Embryonic facial prominence (tissue), 1 donor: ENCODE data around the gene BAIAP2.

Source experiments
- DNase-seq: peaks from one replicate; pipeline ENCODE4 v3.0.0-alpha.2; 2016; ENCODE audit errors: extremely low spot score

The BAIAP2 gene

DNA sequence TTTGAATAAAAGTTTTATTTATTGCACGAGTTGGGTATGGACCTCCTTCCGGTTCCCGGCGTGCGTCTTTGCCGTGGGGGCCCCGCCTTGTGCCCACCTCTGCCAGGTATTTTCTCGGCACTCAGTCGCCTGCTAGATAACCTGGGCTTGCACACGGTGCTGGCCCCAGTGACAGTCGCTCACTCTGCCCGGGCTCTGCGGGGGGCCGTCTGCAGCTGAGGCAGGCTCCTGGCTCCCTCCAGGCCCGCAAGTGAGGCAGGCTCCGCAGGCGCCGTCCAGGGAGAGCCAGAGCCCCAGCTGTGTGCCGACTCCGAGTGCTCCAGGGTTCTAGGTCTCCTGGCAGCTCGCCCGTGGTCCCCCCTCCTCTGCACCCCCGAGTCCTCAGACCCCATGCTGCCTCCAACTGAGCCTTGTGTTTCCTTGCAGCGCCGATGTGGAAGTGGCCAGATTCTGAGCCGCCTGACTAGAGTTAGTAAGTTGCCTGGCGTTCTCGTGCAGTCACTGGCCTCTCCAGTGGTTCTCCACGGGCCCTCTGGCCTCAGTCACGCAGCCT is 75.6 kb downstream of the BAIAP2 start:
- no peak for DNase-seq

DNA sequence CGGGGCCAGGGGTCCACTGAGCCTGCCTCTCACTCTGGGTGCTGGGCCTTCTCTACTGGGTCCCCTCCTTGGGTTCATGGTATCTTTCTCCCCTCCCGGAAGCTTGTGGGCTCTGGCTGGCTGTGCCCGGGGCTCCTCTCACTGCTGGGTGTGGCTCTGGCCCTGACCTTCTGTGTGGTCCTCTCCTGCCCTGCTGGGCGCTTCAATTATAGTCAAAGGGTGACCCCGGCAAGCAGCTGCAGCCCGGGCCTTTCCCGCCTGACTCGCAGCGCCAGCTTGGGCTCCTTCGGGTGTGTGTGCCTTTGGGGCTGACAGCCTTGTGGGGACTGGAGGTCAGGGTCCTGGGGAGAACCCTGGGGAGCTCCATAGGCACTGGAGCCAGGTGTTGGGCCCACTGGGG is 76.1 kb downstream of the BAIAP2 start:
- no peak for DNase-seq

DNA sequence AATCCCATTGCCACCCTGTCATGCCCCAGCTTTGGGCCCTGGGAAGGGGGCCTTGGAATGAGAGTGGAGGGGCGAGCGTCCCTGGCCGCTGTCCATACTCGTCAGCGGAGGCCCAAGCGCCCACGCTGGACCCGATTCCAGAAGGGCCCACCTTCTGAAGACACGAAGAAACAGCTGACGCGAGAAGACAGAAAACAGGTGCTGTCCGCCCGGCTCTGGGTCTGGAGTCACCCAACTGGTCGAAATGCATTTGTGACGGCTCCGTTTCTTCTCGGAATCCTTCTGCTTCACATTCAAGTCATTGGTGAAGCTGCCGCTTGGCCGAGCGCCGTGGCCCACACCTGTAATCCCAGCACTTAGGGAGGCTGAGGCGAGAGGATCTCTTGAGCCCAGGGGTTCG is 77.5 kb downstream of the BAIAP2 start:
- no peak for DNase-seq

DNA sequence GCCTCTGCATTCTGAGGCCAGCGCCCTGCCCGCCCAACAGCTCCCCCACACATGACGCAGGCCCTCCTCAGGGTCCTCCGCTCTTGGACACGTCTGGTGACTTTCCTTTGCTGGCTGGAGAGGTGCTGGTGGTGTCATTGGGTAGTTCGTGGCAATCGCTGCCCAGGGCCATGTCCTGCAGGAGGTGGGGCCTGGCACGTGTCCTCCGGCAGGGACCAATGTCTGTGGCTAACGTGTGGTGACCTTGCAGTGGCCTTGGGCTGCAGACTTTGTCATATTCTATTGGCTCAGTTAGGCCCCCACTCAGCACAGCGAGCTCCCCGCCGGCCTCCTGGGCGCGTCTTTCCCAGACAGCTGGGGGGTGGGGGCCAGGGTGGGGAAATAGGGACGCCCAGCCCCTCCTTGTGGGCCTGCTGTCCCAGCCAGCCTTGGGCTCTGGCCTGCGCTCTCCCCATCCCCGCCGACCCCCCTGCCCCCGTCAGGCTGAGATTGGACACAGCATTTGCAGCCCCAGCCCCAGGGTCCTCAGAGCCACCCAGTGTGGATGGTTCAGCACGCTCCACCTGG is 78.3 kb downstream of the BAIAP2 start:
- DNase-seq, result no peak

DNA sequence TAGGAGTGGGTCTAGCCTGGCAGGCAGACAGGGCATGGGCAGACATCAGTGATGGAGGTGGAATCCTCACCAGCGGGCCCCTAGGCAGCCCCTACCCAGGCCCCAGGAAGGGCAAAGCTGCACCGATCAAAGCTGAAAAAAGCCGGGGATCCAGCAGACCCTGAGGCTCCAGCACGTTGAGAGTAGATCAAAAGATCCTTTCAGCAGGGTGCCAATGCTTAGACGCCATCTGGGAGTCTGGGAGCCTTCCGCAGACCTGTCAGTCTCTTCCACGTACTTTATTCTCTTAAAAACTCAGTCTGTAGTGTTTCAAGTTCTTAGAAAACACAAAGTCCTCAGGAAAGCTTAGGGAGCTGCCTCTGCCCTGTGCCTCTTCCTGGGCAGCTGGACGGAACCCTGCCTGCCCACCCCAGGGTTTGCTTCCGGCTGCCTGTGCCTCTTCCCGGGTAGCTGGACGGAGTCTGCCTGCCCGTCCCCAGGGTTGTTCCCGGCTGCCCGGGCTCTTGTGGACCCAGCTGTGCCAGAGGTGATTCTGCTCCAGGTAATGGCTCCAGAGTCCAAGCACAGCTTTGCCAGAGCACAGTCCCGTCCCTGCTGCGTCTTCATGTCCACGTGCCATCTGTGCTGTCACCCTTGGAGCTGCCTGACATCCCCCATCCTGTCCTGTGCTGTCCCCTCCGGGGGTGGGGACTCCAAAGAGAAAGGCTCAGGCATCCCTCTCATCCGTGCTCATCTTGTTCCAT is 79.6 kb downstream of the BAIAP2 start:
- no peak for DNase-seq

DNA sequence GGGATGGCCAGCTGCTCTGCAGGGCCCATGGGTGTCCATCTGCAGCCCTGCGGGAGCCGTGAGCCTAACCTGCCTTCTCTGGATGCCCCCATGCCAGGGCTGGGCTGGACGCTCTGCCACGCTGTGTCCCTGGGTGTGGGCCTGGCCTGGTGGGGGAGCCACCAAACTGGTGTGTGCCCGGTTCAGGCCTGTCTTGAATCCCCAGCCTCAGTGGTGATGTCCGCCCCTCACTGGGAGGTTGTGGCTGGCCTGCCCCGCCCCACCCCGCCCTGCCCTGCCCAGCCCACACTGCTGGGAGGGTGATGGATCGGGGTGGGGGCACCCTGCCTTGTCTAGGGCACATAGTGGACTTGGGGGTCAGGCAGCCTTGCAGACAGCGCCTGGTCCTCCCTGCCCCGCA is 80.3 kb downstream of the BAIAP2 start:
- DNase-seq, result no peak

DNA sequence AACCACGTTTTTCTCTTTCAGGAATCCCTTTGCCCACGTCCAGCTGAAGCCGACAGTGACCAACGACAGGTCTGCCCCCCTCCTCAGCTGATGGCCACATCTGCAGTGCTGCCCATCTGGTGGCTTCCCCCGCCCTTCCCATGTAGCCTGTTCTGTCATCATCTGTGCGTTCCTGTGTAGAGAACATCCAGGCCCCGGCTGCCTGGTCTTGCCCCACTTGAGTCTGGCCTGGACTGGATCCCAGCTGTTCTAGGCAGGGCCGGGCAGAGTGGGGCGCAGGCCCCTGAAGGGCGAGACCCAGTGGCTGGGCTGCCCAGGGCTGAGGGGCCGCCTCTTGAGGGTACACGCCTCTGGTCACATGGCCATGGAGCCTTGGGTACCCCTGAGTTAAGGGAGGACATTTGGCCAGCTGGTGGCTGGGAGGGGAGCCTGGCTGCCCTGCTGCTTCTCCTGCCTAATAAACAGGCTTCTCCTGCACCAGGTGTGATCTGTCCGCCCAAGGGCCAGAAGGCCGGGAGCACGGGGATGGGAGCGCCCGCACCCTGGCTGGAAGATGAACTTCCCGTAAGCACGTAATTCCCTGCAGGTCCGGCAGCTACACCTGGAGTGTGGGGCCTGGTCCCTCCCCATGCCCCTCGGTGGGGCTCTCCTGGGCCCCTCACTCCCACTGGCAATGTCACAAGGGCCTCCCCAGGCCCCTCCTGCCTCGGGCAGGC is 81.0 kb downstream of the BAIAP2 start:
- DNase-seq, result no peak

DNA sequence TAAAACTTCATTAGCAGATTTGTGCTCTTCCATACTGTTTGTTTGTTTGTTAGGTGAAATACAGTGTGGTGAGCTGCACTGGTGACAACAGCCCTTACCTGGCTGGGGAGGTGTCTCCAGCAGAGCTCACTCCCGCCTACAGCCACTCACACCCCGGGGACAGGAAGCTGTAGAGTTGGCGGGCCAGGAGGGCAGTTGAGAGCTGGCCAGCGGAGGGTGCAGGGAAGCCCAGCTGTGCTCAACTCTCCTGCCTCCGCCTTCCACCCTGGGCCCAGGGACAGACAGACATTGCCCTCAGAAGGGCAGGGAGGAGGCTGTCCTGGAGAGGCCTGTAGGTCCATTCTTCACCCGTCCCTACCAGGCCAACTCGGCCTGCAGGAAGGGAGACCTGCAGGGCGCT is 81.8 kb downstream of the BAIAP2 start:
- DNase-seq, result no peak

DNA sequence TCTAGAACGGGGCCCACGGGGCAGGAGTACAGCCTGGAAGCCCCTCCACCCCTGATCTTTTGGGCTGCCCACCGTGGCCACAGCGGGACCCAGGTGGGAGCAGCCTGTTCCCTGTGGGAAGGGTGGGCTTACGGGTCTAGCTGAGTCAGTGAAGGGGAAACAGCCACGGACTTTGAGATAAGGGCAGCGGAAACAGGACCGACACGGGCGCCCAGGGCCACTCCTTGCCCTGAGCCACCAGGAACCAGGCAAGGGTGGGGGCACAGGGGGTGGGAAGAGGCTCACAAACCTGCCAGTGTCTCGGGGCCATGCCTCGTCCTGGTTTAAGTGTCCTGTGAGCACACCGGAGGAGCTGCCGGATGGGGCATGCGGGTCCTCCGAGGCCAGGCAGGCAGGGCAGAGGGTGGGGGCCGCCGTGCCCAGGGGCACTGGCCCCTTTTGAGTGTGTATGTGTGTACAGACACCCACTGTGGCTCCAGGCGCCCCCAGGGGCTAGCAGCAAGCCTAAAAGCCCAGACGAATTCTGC is 82.8 kb downstream of the BAIAP2 start:
- DNase-seq, result no peak

DNA sequence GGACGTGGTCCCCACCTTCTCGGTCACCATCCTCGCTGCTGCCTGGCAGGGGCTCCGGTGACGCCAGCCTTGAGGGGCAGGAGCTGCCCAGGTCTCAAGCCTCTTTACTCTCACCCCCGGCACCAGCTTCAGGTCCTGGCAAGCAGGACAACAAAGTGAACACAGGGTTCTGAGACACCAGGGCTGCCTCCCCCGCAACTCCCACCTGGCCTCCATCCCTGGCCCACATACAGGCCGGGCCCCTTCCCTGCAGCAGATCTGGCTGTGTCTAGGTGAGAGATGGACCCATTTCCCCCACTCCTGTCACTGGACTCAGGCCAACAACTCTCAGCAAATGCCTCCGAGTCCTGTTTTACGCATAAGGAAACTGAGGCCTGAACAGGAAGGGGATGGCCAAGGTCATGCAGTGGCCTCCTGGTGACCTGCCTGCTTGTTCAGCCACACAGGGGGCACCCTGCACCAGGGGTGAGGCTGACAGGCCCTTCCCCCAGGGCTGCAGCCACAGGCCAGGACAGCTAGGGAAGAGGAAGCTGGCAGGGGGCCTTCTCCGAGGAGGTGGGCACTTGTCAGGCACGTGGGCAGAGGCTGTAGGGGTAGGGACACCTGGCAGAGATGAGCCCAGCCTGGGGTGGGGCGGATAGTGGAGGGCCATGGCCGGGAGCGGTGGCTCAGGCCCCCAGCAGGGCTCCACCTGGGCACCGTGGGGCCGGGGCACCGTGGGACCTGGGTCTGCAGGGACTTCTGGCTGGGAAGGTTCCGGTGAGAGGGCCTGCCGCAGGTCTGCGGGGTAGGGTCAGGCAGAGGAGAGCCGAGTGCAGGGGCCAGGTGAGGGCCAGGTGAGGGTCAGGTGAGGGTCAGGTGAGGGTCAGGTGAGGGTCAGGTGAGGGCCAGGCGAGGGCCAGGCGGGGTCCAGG is 83.6 kb downstream of the BAIAP2 start:
- DNase-seq, result no peak

DNA sequence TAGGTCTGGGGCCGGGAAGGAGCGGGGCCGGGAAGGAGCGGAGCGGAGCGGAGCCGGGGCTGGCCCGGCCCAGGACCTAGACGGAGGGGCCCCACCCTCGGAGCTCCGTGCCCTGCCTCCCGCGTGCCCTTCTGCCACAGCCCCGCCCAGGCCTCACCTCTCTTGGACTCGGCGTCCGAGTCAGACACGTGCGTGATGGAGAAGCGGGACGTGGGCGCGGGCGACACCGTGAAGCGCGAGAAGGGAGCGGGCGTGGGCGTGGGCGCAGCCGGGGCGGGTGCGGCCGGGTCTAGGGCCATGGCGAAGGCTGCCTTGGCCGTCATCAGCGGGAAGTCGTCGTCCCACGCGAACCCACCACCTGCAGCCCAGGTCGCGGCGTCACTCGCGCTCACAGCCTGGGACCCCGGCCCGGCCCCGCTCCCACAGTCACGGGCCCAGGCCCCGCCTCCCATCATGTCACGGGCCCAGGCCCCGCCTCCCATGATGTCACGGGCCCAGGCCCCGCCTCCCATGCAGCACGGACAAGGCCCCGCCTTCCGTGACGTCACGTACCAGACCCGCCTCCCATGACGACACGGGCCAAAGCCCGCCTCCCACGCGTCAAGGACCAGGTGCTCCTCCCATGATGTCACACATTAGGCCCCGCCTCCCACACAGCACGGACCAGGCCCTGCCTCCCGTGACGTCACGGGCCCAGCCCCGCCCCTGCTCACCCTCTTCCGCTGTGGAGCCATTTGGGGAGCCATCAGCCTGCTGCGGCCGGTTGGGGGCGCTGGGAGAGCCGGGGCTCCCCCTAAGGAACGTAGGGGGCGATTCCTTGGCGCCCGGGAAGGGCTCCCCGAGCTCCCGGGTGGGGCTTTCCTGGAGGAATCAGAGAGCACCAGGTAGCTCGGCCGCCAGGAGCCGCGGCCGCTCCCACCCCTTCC is 84.5 kb downstream of the BAIAP2 start:
- peak; percentile 80 for DNase-seq

DNA sequence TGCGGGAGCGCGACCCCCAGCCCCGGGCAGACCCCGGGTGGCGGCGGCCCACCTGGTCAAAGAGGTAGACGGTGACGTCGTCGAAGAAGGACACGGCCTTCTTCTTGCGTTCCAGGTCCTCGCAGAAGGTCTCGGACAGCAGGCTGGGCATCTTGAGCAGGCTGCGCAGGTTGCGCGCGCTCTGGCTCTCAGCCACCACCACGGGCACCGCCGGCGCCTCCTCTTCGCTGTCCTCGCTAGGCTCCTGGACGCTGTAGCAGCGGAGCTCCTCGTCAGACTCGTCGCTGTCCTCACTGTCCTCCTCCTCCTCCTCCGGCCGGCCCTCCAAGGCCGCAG is 85.2 kb downstream of the BAIAP2 start:
- DNase-seq, result no peak

DNA sequence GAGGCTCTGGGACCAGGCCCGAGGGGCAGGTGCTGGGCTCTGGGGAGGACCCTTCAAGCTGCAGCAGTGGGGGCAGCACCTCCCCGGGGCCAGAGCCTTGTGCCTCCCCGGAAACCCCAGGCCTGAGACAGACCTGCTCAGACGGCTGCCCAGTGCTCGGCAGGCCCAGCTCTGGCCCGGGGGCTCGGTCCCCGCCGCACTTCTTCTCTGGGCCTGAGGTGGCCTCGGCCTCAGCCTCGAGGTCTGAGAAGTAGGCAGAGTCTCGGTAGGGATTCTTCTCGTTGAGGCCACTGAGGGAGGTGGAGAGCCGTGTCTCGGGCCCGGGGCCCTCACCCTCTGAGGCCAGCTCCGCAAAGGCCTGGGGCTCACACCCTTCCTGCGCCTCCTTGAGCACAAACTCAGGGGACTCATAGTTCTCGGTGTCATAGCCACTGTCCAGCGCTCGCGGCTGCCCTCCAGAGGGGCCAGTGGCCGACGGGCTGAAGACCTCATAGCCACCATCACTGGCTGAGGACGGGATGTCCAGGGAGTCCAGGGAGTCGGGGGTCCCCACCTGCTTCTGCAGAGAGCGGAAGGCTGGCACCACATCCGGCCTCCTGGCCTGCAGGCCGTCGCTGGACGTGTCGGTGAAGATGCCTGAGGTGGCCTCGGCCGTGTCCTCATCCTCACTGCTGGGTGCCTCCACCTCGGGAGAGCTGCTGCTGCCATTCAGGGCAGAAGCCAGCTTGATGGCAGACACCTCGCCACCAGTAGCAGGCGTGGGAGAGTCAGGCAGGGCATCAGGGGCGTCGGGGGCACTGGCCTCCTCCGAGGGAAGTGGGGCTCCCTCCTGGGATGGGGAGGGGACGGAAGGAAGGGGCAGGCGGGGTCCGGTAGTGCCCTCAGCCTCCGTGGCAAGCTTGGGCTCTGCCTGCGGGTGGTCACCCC is 86.0 kb downstream of the BAIAP2 start:
- DNase-seq, result no peak

DNA sequence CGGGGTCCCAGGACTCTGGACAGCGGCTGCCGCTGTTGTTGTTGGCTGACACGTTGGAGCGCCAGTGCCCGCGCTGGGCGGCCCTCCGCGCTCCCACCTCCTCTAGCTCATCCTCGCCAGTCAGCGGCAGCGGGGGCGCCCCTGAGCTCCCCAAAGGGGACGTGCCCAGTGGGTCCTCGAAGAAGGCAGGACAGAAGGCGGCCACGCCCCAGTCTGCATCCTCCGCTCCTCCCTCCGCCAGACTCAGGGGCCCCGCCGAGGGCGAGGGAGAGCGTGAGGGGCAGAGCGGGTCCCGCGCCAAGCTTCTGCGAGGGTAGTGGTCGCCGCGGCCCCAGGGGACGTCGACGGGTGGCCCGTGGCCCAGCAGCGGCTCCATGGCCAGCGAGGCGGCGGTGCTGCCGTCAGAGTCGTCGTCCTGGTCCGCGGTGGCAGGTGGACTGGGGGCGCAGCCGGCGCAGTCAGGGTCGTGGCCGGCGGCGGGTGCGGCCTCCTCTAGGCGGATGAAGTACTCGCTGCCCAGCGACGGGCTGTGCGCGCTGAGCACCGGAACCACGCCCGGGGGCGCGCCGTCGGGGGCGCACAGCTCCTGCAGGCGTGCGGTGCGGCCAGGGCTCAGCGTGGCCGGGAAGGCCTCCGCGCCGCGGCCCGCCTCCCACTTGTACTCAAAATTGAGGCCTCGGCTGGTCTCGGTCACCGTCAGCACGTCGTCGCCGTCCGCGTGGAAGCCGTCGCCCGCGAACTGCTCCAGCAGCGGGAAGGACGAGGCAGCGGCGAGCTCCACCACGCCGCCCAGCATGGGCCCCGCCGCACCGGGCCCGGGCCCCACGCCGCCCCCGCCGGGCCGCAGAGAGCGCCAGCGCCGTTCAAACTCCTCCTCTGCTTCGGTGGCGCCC is 87.1 kb downstream of the BAIAP2 start:
- DNase-seq, result no peak

DNA sequence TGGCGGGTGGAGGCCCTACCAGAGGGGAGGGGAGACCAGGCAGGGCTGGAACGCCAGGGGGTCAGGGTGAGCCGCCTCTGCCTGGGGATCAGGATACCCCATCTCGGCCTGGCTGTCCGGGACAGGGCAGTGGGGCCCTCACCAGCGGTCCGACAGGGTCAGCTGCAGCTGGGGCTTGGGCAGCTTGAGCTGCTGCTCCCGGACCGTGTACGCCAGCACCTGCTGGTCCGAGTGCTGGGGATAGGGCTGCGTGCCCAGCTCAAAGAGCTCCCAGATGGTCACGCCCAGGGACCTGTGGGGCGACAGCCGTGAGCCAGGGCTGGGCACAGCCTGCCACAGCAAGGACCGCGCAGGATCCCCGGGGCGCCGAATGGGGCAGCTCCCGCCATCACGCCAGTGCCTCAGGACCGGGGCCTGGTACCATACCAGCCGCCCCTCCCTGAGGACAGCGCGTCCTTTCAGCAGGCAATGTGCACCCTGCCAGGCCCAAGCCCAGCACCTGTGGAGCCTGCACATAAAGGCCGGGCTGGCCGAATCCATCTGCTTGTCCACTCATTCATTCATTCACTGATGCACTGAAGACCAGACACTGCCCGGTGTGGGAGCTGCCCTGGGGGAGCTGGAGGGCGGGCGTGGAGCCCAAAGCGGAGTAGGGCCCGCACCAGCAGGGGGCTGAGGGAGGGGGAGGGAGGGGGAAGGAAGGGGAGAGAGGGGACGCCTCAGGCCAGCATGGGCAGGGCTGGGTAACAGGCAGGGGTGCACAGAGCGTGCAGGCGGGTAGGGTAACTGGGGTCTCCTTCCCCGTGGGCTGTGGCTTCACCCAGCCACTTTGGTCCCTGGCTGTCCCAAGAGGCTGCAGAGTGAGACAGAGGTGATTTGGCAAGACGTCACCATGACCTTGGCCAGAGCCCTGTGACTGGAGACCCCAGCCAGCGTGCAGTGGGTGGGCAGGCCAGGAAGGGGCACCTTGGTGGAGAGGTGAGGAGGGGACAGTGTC is 88.4 kb downstream of the BAIAP2 start:
- DNase-seq, result no peak

DNA sequence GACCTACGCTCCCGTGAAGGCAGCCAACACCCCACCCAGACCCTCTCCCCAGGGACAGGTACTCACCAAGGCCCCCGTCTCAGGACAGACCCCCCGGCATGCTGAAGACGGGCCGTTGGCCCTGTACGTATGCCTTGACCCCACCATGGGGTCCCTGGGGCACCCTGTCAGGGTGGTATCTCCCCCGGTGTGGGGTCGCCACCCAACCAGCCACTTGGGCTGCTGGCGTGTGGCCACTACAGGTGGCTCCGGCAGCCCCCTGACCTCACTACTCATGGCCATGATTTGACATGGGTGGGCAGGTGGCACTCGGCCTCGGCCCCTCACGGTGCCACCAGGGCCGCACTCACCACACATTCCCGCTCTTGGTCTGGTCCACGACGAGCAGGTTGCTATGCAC is 89.4 kb downstream of the BAIAP2 start:
- DNase-seq, result no peak

DNA sequence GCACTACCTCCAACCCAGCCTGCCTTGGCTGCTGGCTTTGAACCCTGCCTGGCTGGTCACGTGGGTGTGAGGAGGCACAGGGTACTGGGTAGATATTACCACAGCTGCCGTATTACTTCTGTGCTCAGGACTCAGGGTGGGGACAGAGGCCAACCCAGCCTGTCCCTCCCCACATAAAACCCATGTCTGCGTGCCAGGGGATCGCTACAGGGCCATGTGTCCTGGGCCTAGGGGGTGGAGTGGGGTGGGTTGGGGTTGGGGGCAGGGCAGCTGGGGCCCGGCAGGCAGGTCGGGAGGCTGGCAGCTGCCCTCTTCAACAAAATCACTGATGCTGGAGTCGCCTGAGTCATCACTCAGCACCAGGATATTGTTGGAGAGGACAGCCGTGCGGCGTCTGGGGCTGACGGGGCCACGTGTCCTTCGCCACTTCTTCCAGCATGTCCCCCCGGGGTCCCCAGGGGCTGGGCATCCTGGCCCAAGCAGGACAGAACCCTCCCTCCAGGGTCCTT is 90.7 kb downstream of the BAIAP2 start:
- no peak for DNase-seq
